ENCODE results near the gene DOCK6.

GRCh38 chr19:11179716-11180297 lies 82.5 kb downstream of the DOCK6 start:
- TF ChIP-seq CTCF (IDR thresholded peaks at IDR 0.05) (no peak), POLR2A (IDR thresholded peaks at IDR 0.05) (no peak)
